WTC11 (cell line): ENCODE data around the gene GUF1. TPM values are rescaled to one million over a fixed set of nuclear protein-coding genes. Genes with fewer than 3 reads are reported as not detected.

Experiments used
- ATAC-seq: fragments of 200-7000 bp; cut with Tn5 transposase; 2 replicates; pipeline ENCODE4 v1.10.0; 2021; ENCODE audit warnings: mild to moderate bottlenecking, moderate library complexity
- CTCF ChIA-PET: fragments of 300-600 bp; sonication (Branson Sonifier 250); formaldehyde crosslinking; loops from one replicate; lab custom pipeline; 2021; ENCODE audit warnings: antibody characterized with exemption; lab: Charles Lee
- POLR2A ChIA-PET: fragments of 350-600 bp; sonication (Branson Sonifier 250); formaldehyde crosslinking; loops from one replicate; lab custom pipeline; 2021; ENCODE audit warnings: antibody characterized with exemption; lab: Charles Lee
- DNase-seq: peaks from one replicate; pipeline ENCODE4 v3.0.0; 2021; ENCODE audit warnings: low spot score
- H3K27ac Mint-ChIP-seq: 2 replicates; pipeline ENCODE4 v1.8.0; 2021; ENCODE audit warnings: mixed read lengths
- H3K27me3 Mint-ChIP-seq: 2 replicates; pipeline ENCODE4 v1.8.0; 2021; ENCODE audit warnings: low read depth, mild to moderate bottlenecking, moderate library complexity, mixed read lengths
- H3K36me3 Mint-ChIP-seq: 2 replicates; pipeline ENCODE4 v1.8.0; 2021; ENCODE audit warnings: mixed read lengths
- H3K4me1 Mint-ChIP-seq: 2 replicates; pipeline ENCODE4 v1.8.0; 2022; ENCODE audit warnings: mixed read lengths
- H3K4me3 Mint-ChIP-seq: 2 replicates; pipeline ENCODE4 v1.8.0; 2021; ENCODE audit warnings: mild to moderate bottlenecking, moderate library complexity, mixed read lengths
- H3K9me3 Mint-ChIP-seq: 2 replicates; pipeline ENCODE4 v1.8.0; 2021; ENCODE audit warnings: mixed read lengths
- CBFB ChIP-seq: sonication (generic); formaldehyde crosslinking; IDR thresholded peaks from 2 replicates; pipeline ENCODE4 v1.8.1; 2022; ENCODE audit warnings: mild to moderate bottlenecking, low read depth, missing genetic modification reagents
- CREB1 ChIP-seq: sonication (generic); formaldehyde crosslinking; IDR thresholded peaks from 2 replicates; pipeline ENCODE4 v1.8.0; 2023; ENCODE audit warnings: mild to moderate bottlenecking, missing genetic modification reagents
- MLX ChIP-seq: sonication (generic); formaldehyde crosslinking; IDR thresholded peaks from 2 replicates; pipeline ENCODE4 v1.8.1; 2023; ENCODE audit warnings: mild to moderate bottlenecking, missing genetic modification reagents, moderate library complexity
- MXD4 ChIP-seq: fragments of 250-450 bp; sonication (Bioruptor Pico); IDR thresholded peaks from 2 replicates; pipeline ENCODE4 v1.8.0; 2021; ENCODE audit warnings: mild to moderate bottlenecking, moderate library complexity, borderline replicate concordance
- NFATC4 ChIP-seq: fragments of 250-450 bp; sonication (Bioruptor Pico); IDR thresholded peaks from 2 replicates; pipeline ENCODE4 v1.9.0; 2021; ENCODE audit warnings: mild to moderate bottlenecking
- NR2C2 ChIP-seq: sonication (generic); formaldehyde crosslinking; IDR thresholded peaks from 2 replicates; pipeline ENCODE4 v1.8.0; 2022; ENCODE audit warnings: mild to moderate bottlenecking, missing genetic modification reagents
- NR3C1 ChIP-seq: sonication (generic); formaldehyde crosslinking; conservative IDR thresholded peaks from 2 replicates; pipeline ENCODE4 v1.8.1; 2023; ENCODE audit warnings: low read depth, mild to moderate bottlenecking, missing genetic modification reagents
- RELA ChIP-seq: sonication (generic); formaldehyde crosslinking; IDR thresholded peaks from 2 replicates; pipeline ENCODE4 v1.8.1; 2022; ENCODE audit warnings: missing genetic modification reagents, mild to moderate bottlenecking, borderline replicate concordance
- TEAD4 ChIP-seq: sonication (generic); formaldehyde crosslinking; IDR thresholded peaks from 2 replicates; pipeline ENCODE4 v1.8.0; 2022; ENCODE audit warnings: mild to moderate bottlenecking, missing genetic modification reagents
- ZMAT4 ChIP-seq: fragments of 250-450 bp; sonication (Bioruptor Pico); IDR thresholded peaks from 2 replicates; pipeline ENCODE4 v1.9.0; 2021; ENCODE audit warnings: mild to moderate bottlenecking
- ZNF219 ChIP-seq: sonication (generic); formaldehyde crosslinking; IDR thresholded peaks from 2 replicates; pipeline ENCODE4 v1.8.0; 2023; ENCODE audit warnings: missing genetic modification reagents, mild to moderate bottlenecking, borderline replicate concordance
- total RNA-seq: library from RNA; stranded (reverse); gene quantifications from 3 replicates; pipeline ENCODE4 v1.2.3, GENCODE V29; 2021
- TF ChIP-seq, protein P1 (sequence below): sonication (generic); formaldehyde crosslinking; IDR thresholded peaks from 2 replicates; pipeline ENCODE4 v1.8.1; 2022; ENCODE audit warnings: missing genetic modification reagents, borderline replicate concordance
- TF ChIP-seq, protein P2 (sequence below): sonication (generic); formaldehyde crosslinking; IDR thresholded peaks from 2 replicates; pipeline ENCODE4 v1.8.1; 2023; ENCODE audit warnings: mild to moderate bottlenecking, missing genetic modification reagents
- TF ChIP-seq, protein P3 (sequence below): sonication (generic); formaldehyde crosslinking; IDR thresholded peaks from 2 replicates; pipeline ENCODE4 v1.8.0; 2023; ENCODE audit warnings: missing genetic modification reagents
- TF ChIP-seq, protein P4 (sequence below): sonication (generic); formaldehyde crosslinking; IDR thresholded peaks from 2 replicates; pipeline ENCODE4 v1.8.0; 2022; ENCODE audit warnings: mild to moderate bottlenecking, missing genetic modification reagents

The GUF1 gene
- total RNA-seq, 1 experiment from 2014 or later, result 37.6 TPM

DNA sequence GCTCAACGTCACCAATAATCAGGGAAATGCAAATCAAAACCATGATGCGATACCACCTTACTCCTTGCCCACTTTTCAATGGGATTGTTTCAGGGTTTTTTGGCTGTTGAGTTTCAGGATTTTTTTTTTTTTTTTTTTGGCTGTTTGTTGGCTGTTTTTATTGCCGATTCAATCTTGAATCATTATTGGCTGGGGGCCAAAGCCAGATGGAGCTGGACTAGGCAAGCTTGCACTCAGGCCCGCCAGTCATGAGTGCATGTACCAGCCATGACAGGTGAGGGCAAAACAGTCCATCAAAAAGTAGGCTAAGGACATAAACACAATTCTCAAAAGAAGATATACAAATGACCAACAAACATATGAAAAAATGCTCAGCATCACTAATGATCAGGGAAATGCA, 40.1 kb upstream of the GUF1 start (continued):
- TF ChIP-seq, protein P1, sequence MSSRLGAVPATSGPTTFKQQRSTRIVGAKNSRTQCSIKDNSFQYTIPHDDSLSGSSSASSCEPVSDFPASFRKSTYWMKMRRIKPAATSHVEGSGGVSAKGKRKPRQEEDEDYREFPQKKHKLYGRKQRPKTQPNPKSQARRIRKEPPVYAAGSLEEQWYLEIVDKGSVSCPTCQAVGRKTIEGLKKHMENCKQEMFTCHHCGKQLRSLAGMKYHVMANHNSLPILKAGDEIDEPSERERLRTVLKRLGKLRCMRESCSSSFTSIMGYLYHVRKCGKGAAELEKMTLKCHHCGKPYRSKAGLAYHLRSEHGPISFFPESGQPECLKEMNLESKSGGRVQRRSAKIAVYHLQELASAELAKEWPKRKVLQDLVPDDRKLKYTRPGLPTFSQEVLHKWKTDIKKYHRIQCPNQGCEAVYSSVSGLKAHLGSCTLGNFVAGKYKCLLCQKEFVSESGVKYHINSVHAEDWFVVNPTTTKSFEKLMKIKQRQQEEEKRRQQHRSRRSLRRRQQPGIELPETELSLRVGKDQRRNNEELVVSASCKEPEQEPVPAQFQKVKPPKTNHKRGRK (CRISPR knock-in tag), result no peak
- TF ChIP-seq CREB1 (CRISPR knock-in tag) (no peak), MXD4 (no peak), MLX (CRISPR knock-in tag) (no peak), NFATC4 (no peak), RELA (no peak)
- TF ChIP-seq, protein P2, sequence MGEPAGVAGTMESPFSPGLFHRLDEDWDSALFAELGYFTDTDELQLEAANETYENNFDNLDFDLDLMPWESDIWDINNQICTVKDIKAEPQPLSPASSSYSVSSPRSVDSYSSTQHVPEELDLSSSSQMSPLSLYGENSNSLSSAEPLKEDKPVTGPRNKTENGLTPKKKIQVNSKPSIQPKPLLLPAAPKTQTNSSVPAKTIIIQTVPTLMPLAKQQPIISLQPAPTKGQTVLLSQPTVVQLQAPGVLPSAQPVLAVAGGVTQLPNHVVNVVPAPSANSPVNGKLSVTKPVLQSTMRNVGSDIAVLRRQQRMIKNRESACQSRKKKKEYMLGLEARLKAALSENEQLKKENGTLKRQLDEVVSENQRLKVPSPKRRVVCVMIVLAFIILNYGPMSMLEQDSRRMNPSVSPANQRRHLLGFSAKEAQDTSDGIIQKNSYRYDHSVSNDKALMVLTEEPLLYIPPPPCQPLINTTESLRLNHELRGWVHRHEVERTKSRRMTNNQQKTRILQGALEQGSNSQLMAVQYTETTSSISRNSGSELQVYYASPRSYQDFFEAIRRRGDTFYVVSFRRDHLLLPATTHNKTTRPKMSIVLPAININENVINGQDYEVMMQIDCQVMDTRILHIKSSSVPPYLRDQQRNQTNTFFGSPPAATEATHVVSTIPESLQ (CRISPR knock-in tag), result no peak
- TF ChIP-seq, protein P3, sequence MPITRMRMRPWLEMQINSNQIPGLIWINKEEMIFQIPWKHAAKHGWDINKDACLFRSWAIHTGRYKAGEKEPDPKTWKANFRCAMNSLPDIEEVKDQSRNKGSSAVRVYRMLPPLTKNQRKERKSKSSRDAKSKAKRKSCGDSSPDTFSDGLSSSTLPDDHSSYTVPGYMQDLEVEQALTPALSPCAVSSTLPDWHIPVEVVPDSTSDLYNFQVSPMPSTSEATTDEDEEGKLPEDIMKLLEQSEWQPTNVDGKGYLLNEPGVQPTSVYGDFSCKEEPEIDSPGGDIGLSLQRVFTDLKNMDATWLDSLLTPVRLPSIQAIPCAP, result no peak
- TF ChIP-seq, all 79 proteins: peak for 0

- peaks cover 21% of the 10 kb centered on the region for H3K36me3 Mint-ChIP-seq
- DNase-seq (no peak), ATAC-seq (no peak)
- POLR2A ChIA-PET, result no interaction called here
- no peak for TF ChIP-seq MLX (CRISPR knock-in tag)
- TF ChIP-seq, protein P2 (CRISPR knock-in tag), result no peak
- no peak for TF ChIP-seq NR3C1 (CRISPR knock-in tag)
- no peak for TF ChIP-seq NFATC4
- TF ChIP-seq, protein P4, sequence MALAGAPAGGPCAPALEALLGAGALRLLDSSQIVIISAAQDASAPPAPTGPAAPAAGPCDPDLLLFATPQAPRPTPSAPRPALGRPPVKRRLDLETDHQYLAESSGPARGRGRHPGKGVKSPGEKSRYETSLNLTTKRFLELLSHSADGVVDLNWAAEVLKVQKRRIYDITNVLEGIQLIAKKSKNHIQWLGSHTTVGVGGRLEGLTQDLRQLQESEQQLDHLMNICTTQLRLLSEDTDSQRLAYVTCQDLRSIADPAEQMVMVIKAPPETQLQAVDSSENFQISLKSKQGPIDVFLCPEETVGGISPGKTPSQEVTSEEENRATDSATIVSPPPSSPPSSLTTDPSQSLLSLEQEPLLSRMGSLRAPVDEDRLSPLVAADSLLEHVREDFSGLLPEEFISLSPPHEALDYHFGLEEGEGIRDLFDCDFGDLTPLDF (CRISPR knock-in tag), result no peak
- no peak for TF ChIP-seq ZNF219 (CRISPR knock-in tag)
- TF ChIP-seq TEAD4 (CRISPR knock-in tag), result no peak
- TF ChIP-seq ZMAT4 (CRISPR knock-in tag), result no peak
- TF ChIP-seq CBFB, result no peak
- no peak for TF ChIP-seq NR2C2
- peaks cover 40% of the 10 kb centered on the region for H3K9me3 Mint-ChIP-seq
- peaks cover 4% of the 10 kb centered on the region; the same call in 1 of the 2 replicates for H3K27me3 Mint-ChIP-seq
- CTCF ChIA-PET, result no interaction called here
- H3K27ac Mint-ChIP-seq, result no peak overlapping the region
- H3K4me3 Mint-ChIP-seq, result no peak overlapping the region
- H3K4me1 Mint-ChIP-seq, result no peaks in the 10 kb centered on the region
These were observed 32.1 kb upstream of the GUF1 start for GRCh38 chr4:44646151-44646550.
